22Rv1 (cell line): ENCODE data around the gene TBC1D5.
"Not testable (repeated sequence)": the region's sequence is repeated elsewhere in the genome, so short reads cannot be mapped to it uniquely, and the experiment has no call there.

Source experiments
- H3K27ac ChIP-seq: fragments of 450-650 bp; 2 replicates; pipeline ENCODE4 v1.5.1; 2017
- ZFX ChIP-seq: fragments of 450-650 bp; IDR thresholded peaks from 2 replicates; pipeline ENCODE4 v1.6.1; 2017; ENCODE audit warnings: antibody characterized with exemption, borderline replicate concordance
- TF ChIP-seq, protein P1 (sequence below): fragments of 450-650 bp; IDR thresholded peaks from 2 replicates; pipeline ENCODE4 v1.5.1; 2017; ENCODE audit warnings: mild to moderate bottlenecking

Gene TBC1D5

DNA sequence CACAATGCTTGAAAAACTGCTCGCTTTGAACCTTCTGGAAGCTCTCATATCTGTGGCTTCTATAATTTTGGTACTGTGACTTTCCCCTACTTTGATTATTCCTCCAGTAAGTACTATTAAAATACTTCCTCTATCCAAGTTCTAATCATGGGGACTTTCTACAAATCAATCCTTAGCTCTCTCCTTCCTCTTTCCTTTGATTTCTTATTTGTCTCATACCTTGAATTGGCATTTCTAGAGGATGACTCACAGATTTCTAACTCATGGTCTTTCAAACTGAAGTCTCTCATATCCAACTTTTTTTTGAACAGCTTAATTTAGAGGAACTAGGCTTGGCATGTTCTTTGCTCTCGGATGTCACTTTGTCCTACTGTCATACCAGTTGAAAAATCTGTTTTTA is 241.8 kb downstream of the TBC1D5 start:
- TF ChIP-seq, protein P1, sequence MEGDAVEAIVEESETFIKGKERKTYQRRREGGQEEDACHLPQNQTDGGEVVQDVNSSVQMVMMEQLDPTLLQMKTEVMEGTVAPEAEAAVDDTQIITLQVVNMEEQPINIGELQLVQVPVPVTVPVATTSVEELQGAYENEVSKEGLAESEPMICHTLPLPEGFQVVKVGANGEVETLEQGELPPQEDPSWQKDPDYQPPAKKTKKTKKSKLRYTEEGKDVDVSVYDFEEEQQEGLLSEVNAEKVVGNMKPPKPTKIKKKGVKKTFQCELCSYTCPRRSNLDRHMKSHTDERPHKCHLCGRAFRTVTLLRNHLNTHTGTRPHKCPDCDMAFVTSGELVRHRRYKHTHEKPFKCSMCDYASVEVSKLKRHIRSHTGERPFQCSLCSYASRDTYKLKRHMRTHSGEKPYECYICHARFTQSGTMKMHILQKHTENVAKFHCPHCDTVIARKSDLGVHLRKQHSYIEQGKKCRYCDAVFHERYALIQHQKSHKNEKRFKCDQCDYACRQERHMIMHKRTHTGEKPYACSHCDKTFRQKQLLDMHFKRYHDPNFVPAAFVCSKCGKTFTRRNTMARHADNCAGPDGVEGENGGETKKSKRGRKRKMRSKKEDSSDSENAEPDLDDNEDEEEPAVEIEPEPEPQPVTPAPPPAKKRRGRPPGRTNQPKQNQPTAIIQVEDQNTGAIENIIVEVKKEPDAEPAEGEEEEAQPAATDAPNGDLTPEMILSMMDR, result no peak
- no peak for TF ChIP-seq ZFX
- no peak overlapping the region for H3K27ac ChIP-seq

GRCh38 chr3:17494117-17494809 is 248.2 kb downstream of the TBC1D5 start:
- TF ChIP-seq, protein P1, result no peak
- no peak for TF ChIP-seq ZFX
- no peak overlapping the region for H3K27ac ChIP-seq

- no peak overlapping the region for H3K27ac ChIP-seq
- no peak for TF ChIP-seq ZFX
- TF ChIP-seq, protein P1, result no peak
Observed at GRCh38 chr3:17491601-17492000, 250.8 kb downstream of the TBC1D5 start.

GRCh38 chr3:17491190-17491589 is 251.2 kb downstream of the TBC1D5 start:
- H3K27ac ChIP-seq, result not testable (repeated sequence)

DNA sequence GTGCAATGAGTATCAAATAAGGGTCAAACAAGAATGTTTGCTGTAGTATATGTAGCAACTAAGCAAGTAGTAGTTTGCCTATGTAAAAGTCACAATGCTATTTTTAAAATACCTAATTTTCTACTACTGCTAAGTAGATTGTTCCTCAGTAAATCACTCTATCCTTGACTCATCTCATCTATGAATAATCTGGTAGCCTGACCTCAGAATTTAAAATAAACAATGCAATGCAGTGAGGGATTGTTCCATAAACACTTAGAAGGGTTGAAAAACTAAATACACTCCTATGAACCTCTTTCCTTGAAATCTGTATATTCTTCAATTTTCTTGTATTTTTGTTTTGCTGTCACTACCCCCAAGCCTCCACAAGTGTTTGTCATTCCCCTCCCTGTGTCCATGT is 253.3 kb downstream of the TBC1D5 start:
- TF ChIP-seq, protein P1, result no peak
- no peak for TF ChIP-seq ZFX
- no peak overlapping the region for H3K27ac ChIP-seq

DNA sequence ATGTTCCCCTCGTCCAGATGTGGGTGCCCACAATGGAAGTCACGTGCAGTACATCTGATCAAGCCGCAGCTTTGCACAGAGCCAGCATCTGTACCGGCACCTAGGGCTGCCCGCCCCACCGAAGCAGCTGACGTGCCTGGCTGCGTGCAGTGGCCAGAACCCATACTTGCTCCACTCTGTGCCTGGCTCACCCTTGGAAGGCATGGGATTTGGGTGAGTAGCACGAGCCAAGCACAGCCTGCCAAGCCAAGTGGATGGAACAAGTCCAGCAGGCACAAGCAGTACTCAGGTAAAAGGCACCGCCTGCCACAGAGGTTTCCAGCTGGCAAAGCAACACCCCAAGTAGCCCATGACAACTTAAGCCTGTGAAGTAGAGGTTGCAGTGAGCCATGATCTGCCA is 261.3 kb downstream of the TBC1D5 start:
- TF ChIP-seq, protein P1, result no peak
- no peak for TF ChIP-seq ZFX
- H3K27ac ChIP-seq, result no peak overlapping the region

DNA sequence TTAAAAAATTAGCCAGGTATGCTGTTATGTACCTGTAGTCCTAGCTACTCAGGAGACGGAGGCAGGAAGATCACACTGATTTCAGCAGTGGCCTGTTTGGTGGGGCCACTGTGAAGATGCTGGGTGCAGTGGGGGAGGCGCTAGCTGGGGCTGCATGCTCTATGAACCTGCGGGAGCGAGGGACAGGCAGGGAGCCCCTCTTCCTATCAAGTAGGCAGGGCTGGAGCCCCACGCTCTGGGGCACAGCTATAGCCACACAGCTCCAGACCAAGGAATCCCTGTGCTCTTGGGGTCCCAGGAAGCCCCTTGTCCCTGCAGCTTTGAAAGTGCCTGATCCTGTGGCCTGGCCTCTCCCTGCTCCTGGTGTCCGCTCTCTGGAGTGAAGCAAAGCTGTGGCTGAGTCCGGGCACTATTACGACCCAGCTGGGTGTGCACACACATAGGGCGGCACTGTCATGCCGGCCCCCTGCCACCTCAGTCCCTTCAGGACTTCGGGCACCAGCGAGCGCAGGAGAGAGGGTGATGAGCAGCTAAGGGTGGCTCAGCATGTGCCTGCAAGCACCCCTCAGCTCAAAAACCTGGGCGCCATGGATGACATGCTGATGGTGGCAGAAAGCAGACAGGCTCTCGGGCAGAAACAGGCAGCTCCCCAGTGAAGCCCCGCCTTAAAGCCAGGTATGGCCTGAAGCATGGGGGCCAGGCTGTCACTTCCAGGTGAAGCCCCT is 262.6 kb downstream of the TBC1D5 start:
- H3K27ac ChIP-seq, result no peak overlapping the region
- TF ChIP-seq, protein P1, result no peak
- TF ChIP-seq ZFX, result no peak
